DND-41 (cell line): ENCODE results near the gene PACS1.

Experiments
- ATAC-seq: fragments of 200-7000 bp; cut with Tn5 transposase; 3 replicates; pipeline ENCODE4 v1.9.1; 2021; ENCODE audit warnings: low read depth; ENCODE audit not compliant: insufficient read depth
- DNase-seq: peaks from one replicate; pipeline ENCODE4 v3.0.0-alpha.2; 2020
- H2AFZ ChIP-seq: 2 replicates; pipeline ENCODE4 v1.6.0; 2012; ENCODE audit warnings: low read depth, low read length
- H3K27ac ChIP-seq: 2 replicates; pipeline ENCODE4 v1.5.1; 2012; ENCODE audit warnings: low read length, inconsistent platforms
- H3K27me3 ChIP-seq: fragments of 200-600 bp; sonication (generic); 2 replicates; pipeline ENCODE4 v1.6.0; 2012; ENCODE audit warnings: low read length, mild to moderate bottlenecking, inconsistent platforms; ENCODE audit not compliant: insufficient read depth, poor library complexity
- H3K36me3 ChIP-seq: 2 replicates; pipeline ENCODE4 v1.5.1; 2012; ENCODE audit warnings: low read length, inconsistent platforms; ENCODE audit not compliant: insufficient read depth
- H3K4me1 ChIP-seq: 2 replicates; pipeline ENCODE4 v1.5.1; 2012; ENCODE audit warnings: mild to moderate bottlenecking, low read length; ENCODE audit not compliant: insufficient read depth
- H3K4me2 ChIP-seq: 2 replicates; pipeline ENCODE4 v1.6.0; 2012; ENCODE audit warnings: mild to moderate bottlenecking, moderate library complexity, low read length, inconsistent platforms; ENCODE audit not compliant: insufficient read depth
- H3K4me3 ChIP-seq, 2 experiments: fragments of 200-600 bp in 1 of 2; shearing (Covaris generic) in 1 of 2; 2 replicates each; pipeline ENCODE4 v1.5.1; 2012 to 2016; ENCODE audit warnings: inconsistent platforms in 2 of 2, low read length in 2 of 2, mild to moderate bottlenecking in 2 of 2, low read depth in 1 of 2, moderate library complexity in 1 of 2
- H3K79me2 ChIP-seq: 2 replicates; pipeline ENCODE4 v1.6.0; 2012; ENCODE audit warnings: low read length, inconsistent platforms; ENCODE audit not compliant: insufficient read depth
- H3K9ac ChIP-seq: 2 replicates; pipeline ENCODE4 v1.6.0; 2012; ENCODE audit warnings: low read depth, mild to moderate bottlenecking, inconsistent platforms, low read length, moderate library complexity
- H3K9me3 ChIP-seq: 2 replicates; pipeline ENCODE4 v1.5.1; 2012; ENCODE audit warnings: low read length, moderate library complexity, mild to moderate bottlenecking, inconsistent platforms; ENCODE audit not compliant: insufficient read depth, severe bottlenecking
- H4K20me1 ChIP-seq: 2 replicates; pipeline ENCODE4 v1.6.0; 2012; ENCODE audit warnings: low read length; ENCODE audit not compliant: insufficient read depth
- EZH2 ChIP-seq: IDR thresholded peaks from 3 replicates; pipeline ENCODE4 v1.6.1; 2012; ENCODE audit warnings: borderline replicate concordance, low read depth, mild to moderate bottlenecking, moderate library complexity, low read length, inconsistent platforms; ENCODE audit not compliant: severe bottlenecking
- TF ChIP-seq, protein P1 (sequence below): IDR thresholded peaks from 2 replicates; pipeline ENCODE4 v1.5.1; 2012; ENCODE audit warnings: borderline replicate concordance, low read length, moderate library complexity, mild to moderate bottlenecking; ENCODE audit not compliant: poor library complexity, severe bottlenecking; ENCODE audit errors: extremely low read depth

The PACS1 gene

DNA sequence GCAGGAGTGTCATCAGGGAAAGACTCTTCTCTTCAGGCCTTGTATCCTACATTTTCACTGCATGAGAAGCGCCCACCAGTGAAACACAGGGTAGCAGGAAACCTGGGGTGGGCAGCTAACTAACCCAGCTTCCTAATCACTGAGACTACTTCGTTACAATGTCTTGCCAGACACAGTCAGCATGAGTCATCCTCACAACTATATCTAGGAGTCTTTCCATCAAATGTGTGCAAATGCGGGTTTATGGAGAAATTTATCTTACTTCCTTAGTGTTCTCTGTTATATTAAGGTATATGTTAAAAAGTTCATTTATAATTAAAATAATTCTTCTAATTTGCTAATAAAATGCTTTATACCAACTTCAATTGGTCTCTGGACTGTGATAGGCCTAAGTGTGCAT lies 118.5 kb downstream of the PACS1 start:
- Histone ChIP-seq H3K79me2 (no peaks in the 10 kb centered on the region), H3K4me1 (no peaks in the 10 kb centered on the region), H2AFZ (no peak overlapping the region), H3K9me3 (no peaks in the 10 kb centered on the region), H3K36me3 (peaks cover 4% of the 10 kb centered on the region; the same call in 1 of the 2 replicates), H3K27me3 (no peaks in the 10 kb centered on the region), H3K9ac (no peak overlapping the region), H3K4me2 (no peak overlapping the region), H3K27ac (no peak overlapping the region), H3K4me3 (no peak overlapping the region), H4K20me1 (peaks cover 3% of the 10 kb centered on the region; the same call in 1 of the 2 replicates)
- DNase-seq, result no peak
- no peak for ATAC-seq
- no peak for TF ChIP-seq EZH2
- TF ChIP-seq, protein P1, sequence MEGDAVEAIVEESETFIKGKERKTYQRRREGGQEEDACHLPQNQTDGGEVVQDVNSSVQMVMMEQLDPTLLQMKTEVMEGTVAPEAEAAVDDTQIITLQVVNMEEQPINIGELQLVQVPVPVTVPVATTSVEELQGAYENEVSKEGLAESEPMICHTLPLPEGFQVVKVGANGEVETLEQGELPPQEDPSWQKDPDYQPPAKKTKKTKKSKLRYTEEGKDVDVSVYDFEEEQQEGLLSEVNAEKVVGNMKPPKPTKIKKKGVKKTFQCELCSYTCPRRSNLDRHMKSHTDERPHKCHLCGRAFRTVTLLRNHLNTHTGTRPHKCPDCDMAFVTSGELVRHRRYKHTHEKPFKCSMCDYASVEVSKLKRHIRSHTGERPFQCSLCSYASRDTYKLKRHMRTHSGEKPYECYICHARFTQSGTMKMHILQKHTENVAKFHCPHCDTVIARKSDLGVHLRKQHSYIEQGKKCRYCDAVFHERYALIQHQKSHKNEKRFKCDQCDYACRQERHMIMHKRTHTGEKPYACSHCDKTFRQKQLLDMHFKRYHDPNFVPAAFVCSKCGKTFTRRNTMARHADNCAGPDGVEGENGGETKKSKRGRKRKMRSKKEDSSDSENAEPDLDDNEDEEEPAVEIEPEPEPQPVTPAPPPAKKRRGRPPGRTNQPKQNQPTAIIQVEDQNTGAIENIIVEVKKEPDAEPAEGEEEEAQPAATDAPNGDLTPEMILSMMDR, result no peak

DNA sequence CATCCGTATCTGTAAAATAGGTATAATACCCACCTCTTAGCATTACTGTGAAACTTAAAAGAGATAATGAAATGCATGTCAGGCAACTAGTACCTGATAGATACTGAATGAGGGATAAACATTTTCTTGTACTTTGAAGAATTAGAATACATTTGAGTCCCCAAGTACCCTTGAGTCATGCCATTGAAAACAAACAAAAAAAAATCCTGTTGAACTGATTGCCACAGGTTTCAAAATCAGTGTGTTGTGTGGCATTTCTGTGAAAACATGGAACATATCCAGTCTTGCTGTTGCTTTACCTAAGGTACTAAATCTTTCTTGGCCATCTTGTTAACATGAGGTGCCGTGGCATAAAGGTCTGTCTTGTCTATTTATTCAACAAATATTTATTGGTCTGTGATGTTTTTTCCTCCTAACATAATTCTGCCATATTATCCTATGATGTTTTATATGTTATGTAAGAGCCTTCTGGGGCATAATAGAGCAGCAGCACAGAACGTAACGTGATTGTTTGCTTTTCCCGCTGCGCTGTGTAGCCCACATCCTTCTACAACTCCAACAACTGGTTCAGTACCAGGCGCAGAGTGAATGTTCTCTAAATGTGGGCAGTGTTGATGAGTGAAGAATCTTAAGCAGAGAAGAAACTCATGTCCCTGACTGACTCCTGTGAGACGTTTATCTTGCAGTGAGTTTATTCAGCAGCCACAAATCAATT lies 119.1 kb downstream of the PACS1 start:
- Histone ChIP-seq H2AFZ (no peak overlapping the region), H3K4me2 (no peak overlapping the region), H3K4me3 (no peak overlapping the region), H3K36me3 (peaks cover 6% of the 10 kb centered on the region; the same call in 1 of the 2 replicates), H3K4me1 (no peaks in the 10 kb centered on the region), H3K79me2 (no peaks in the 10 kb centered on the region), H3K9me3 (no peaks in the 10 kb centered on the region), H3K27ac (no peak overlapping the region), H3K9ac (no peak overlapping the region), H3K27me3 (no peaks in the 10 kb centered on the region), H4K20me1 (no peaks in the 10 kb centered on the region)
- TF ChIP-seq, protein P1, result no peak
- ATAC-seq (no peak), DNase-seq (no peak)

- Histone ChIP-seq H3K4me1 (no peaks in the 10 kb centered on the region), H3K4me2 (no peak overlapping the region), H3K27ac (no peak overlapping the region), H3K79me2 (no peaks in the 10 kb centered on the region), H3K27me3 (no peaks in the 10 kb centered on the region), H3K9ac (no peak overlapping the region), H3K4me3 (no peak overlapping the region), H3K9me3 (no peaks in the 10 kb centered on the region), H4K20me1 (no peaks in the 10 kb centered on the region), H3K36me3 (peaks cover 10% of the 10 kb centered on the region; the same call in 1 of the 2 replicates), H2AFZ (no peak overlapping the region)
- no peak for DNase-seq
- no peak for TF ChIP-seq EZH2
- TF ChIP-seq, protein P1, result no peak
- no peak for ATAC-seq
Observed at GRCh38 chr11:66190786-66191185, 120.7 kb downstream of the PACS1 start.
